GM10847 (cell line): ENCODE results near the gene HAUS6.

Experiments
- POLR2A ChIP-seq: IDR thresholded peaks from 2 replicates; pipeline ENCODE4 v1.6.1; 2011; ENCODE audit not compliant: insufficient read length; ENCODE audit errors: extremely low read depth

Gene HAUS6

GRCh38 chr9:19027825-19028224 is 74.9 kb downstream of the HAUS6 start:
- no peak for TF ChIP-seq POLR2A

- no peak for TF ChIP-seq POLR2A
Measured at GRCh38 chr9:19026375-19026774, 76.3 kb downstream of the HAUS6 start.

- no peak for TF ChIP-seq POLR2A
Measured at GRCh38 chr9:19023078-19023477, 79.6 kb downstream of the HAUS6 start.

GRCh38 chr9:19022206-19022605 is 80.5 kb downstream of the HAUS6 start:
- no peak for TF ChIP-seq POLR2A

GRCh38 chr9:19020886-19021455 is 81.7 kb downstream of the HAUS6 start:
- no peak for TF ChIP-seq POLR2A

- TF ChIP-seq POLR2A, result no peak
Measured at GRCh38 chr9:19018201-19018600, 84.5 kb downstream of the HAUS6 start.

GRCh38 chr9:19009391-19009965 is 93.2 kb downstream of the HAUS6 start:
- no peak for TF ChIP-seq POLR2A
